Gastroesophageal sphincter (tissue), 4 donors: ENCODE measurements around the gene PTPRN2. TPM values are rescaled to one million over a fixed set of nuclear protein-coding genes. Genes with fewer than 3 reads are reported as not detected.
"Not testable (repeated sequence)": the region's sequence is repeated elsewhere in the genome, so short reads cannot be mapped to it uniquely, and the experiment has no call there.

Experiments used
- ATAC-seq: fragments of 150-250 bp; one replicate; pipeline ENCODE4 v1.9.1; 2016; ENCODE audit warnings: mild to moderate bottlenecking, moderate library complexity
- H3K27ac ChIP-seq, 4 donors: fragments of 200-600 bp; sonication (generic) in 3 of 4; 1 replicate in 3 of 4; 2 replicates in 1 of 4; pipeline ENCODE4 v1.5.1; 2016 to 2019
- H3K27me3 ChIP-seq: fragments of 200-600 bp; sonication (generic); one replicate; pipeline ENCODE4 v1.5.1; 2019
- H3K36me3 ChIP-seq, 2 donors: fragments of 200-600 bp; sonication (generic); one replicate each; pipeline ENCODE4 v1.5.1; 2019; ENCODE audit warnings: control low read depth in 1 of 2
- H3K4me1 ChIP-seq, 3 donors: fragments of 200-600 bp; sonication (generic); 1 replicate in 2 of 3; 2 replicates in 1 of 3; pipeline ENCODE4 v1.5.1; 2016 to 2019; ENCODE audit warnings: control low read depth in 2 of 3
- H3K4me3 ChIP-seq, 2 donors: fragments of 200-600 bp; sonication (generic); one replicate each; pipeline ENCODE4 v1.5.1; 2019; ENCODE audit warnings: mild to moderate bottlenecking in 1 of 2, moderate library complexity in 1 of 2
- H3K9me3 ChIP-seq, 3 donors: fragments of 200-600 bp; sonication (generic); one replicate each; pipeline ENCODE4 v1.5.1; 2017 to 2019; ENCODE audit warnings: control low read depth in 2 of 3
- EP300 ChIP-seq: sonication (generic); formaldehyde crosslinking; IDR thresholded peaks from one replicate; pipeline ENCODE4 v1.6.1; 2017; ENCODE audit warnings: antibody characterized with exemption, mild to moderate bottlenecking
- POLR2A ChIP-seq, 2 donors: fragments of 450-650 bp; IDR thresholded peaks; one replicate each; pipeline ENCODE4 v1.6.1; 2017; ENCODE audit warnings: antibody characterized with exemption in 2 of 2, mild to moderate bottlenecking in 2 of 2, moderate library complexity in 1 of 2
- POLR2AphosphoS5 ChIP-seq: sonication (generic); formaldehyde crosslinking; IDR thresholded peaks from one replicate; pipeline ENCODE4 v1.6.1; 2017; ENCODE audit warnings: antibody characterized with exemption
- WGBS, 2 donors: methylation state at CpG; one replicate each; pipeline ENCODE4 v1.1.5; 2018; ENCODE audit warnings: low coverage in 1 of 2; 5-methylcytosine and 5-hydroxymethylcytosine counted together
- total RNA-seq, 4 donors: library from RNA; depleted of rRNA; stranded (reverse); fragments of >200 nt; gene quantifications; one replicate each; pipeline ENCODE4 v1.1.0, GENCODE V29; 2016
- TF ChIP-seq, protein P1 (sequence below), 4 experiments: fragments of 200-600 bp in 2 of 4; fragments of 450-650 bp in 2 of 4; sonication (generic) in 1 of 4; IDR thresholded peaks; one replicate each; pipeline ENCODE4 v1.5.1; 2017 to 2019; ENCODE audit warnings: antibody characterized with exemption in 4 of 4, mild to moderate bottlenecking in 2 of 4, moderate library complexity in 2 of 4

Gene PTPRN2
- 1 to 10 TPM; 1.7 to 4.7 (median 3.3) TPM for total RNA-seq

DNA sequence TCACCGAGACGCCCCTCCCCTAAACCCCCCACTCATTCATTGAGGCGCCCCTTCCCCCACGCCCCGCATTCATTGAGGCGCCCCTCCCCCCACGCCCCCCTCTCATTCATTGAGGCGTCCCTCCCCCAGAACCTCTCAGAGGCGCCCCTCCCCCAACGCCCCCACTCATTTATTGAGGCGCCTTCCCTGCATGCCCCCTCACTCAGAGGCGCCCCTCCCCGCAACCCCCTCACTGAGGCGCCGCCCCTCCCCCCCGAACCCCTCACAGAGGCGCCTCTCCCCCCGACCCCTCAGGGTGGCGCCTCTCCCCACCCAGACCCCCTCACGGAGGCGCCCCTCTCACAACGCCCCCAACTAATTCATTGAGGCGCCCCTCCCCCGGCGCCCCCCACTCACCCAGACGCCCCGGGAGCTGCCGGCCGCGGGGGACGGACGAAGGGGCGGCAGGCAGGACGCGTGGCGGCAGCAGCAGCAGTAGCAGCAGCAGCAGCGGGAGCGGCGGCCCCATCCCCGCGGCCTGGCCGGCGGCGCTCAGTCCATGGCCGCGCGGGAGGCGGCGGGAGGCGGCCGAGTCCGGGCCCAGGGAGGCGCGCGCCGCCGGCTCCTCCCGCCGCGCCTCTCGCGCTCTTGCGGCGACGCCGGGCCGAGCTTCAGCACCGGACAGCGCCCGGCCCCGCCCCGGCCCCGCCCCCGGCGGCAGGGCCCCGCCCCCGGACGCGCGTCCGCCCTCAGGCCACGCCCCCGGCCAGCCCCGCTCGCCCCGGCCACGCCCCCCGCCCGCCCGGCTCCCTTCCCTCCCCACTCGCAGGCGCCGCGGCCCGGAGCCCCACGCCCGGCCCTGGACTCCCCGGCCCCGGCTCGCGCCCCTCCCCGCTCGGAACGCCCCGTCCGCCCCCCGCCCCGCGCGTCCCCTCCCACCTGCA lies at the start of gene PTPRN2:
PTPRN2 (minus strand) TSS at position 662 of the 923 bp plus-strand sequence.
- H3K27ac ChIP-seq, result peak within 1 kb of the TSS in 1 of 4 donors; percentile 49
- no peaks in the 10 kb centered on the region for H3K36me3 ChIP-seq
- WGBS, 2 donors, result no CpG with 5 or more reads among the region's 110 CpGs
- H3K4me1 ChIP-seq, result peaks cover 9 to 31% (median 18%) of the 10 kb centered on the region in 3 donors
- peak; percentile 81 for ATAC-seq
- H3K4me3 ChIP-seq, result peak within 1 kb of the TSS; percentile 28 to 53
- peaks cover 60% of the 10 kb centered on the region for H3K27me3 ChIP-seq
- peaks cover 0 to 2% (median 0%) of the 10 kb centered on the region in 3 donors for H3K9me3 ChIP-seq
- TF ChIP-seq, protein P1, sequence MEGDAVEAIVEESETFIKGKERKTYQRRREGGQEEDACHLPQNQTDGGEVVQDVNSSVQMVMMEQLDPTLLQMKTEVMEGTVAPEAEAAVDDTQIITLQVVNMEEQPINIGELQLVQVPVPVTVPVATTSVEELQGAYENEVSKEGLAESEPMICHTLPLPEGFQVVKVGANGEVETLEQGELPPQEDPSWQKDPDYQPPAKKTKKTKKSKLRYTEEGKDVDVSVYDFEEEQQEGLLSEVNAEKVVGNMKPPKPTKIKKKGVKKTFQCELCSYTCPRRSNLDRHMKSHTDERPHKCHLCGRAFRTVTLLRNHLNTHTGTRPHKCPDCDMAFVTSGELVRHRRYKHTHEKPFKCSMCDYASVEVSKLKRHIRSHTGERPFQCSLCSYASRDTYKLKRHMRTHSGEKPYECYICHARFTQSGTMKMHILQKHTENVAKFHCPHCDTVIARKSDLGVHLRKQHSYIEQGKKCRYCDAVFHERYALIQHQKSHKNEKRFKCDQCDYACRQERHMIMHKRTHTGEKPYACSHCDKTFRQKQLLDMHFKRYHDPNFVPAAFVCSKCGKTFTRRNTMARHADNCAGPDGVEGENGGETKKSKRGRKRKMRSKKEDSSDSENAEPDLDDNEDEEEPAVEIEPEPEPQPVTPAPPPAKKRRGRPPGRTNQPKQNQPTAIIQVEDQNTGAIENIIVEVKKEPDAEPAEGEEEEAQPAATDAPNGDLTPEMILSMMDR (IDR thresholded peaks at IDR 0.05), result no peak
- TF ChIP-seq POLR2A (IDR thresholded peaks at IDR 0.05) (no peak), POLR2AphosphoS5 (no peak), EP300 (no peak)

- 77 to 96% methylated on average over 4 to 10 of the region's 11 CpGs for WGBS, 2 donors
- no peak for ATAC-seq
Measured at GRCh38 chr7:158633055-158633956, 45.7 kb upstream of the PTPRN2 start.

GRCh38 chr7:158631574-158632195 lies 44.1 kb upstream of the PTPRN2 start:
- Histone ChIP-seq H3K4me1 (no peaks in the 10 kb centered on the region), H3K27me3 (no peaks in the 10 kb centered on the region), H3K4me3 (no peak overlapping the region), H3K27ac (no peak overlapping the region), H3K36me3 (peaks cover 0 to 28% of the 10 kb centered on the region in 2 donors), H3K9me3 (no peaks in the 10 kb centered on the region)
- 87 to 100% methylated on average over 2 to 3 of the region's 3 CpGs for WGBS, 2 donors
- TF ChIP-seq, protein P1 (IDR thresholded peaks at IDR 0.05), result no peak
- TF ChIP-seq EP300 (no peak), POLR2AphosphoS5 (no peak)
- no peak for ATAC-seq

More at GRCh38 chr7:158633055-158633956, 45.7 kb upstream of the PTPRN2 start:
- Histone ChIP-seq H3K4me1 (no peaks in the 10 kb centered on the region), H3K27me3 (no peaks in the 10 kb centered on the region), H3K9me3 (no peaks in the 10 kb centered on the region), H3K27ac (no peak overlapping the region), H3K36me3 (peaks cover 0 to 20% of the 10 kb centered on the region in 2 donors), H3K4me3 (no peak overlapping the region)
- TF ChIP-seq EP300, result no peak
- TF ChIP-seq, protein P1 (IDR thresholded peaks at IDR 0.05), result no peak
- no peak for TF ChIP-seq POLR2A (IDR thresholded peaks at IDR 0.05)
- TF ChIP-seq POLR2AphosphoS5, result no peak

DNA sequence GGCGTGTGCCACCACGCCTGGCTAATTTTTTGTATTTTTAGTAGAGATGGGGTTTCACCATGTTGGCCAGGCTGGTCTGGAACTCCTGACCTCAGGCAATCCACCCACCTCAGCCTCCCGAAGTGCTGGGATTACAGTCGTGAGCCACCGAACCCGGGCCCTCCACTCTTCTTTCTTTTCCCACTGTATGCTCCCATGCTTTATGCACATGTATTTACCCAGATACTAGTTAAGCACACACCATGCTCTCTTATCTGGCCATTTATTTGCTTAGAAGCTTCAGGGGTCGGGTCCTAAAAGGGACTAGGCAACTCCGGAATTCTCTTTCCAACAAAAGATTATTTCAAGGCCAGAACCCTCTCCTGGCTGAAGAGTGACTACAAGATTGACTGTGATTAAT lies 38.7 kb upstream of the PTPRN2 start:
- peaks cover 0 to 27% of the 10 kb centered on the region in 2 donors for H3K36me3 ChIP-seq
- not testable (repeated sequence) for H3K9me3 ChIP-seq, H3K27me3 ChIP-seq, ATAC-seq, H3K4me3 ChIP-seq, H3K27ac ChIP-seq, H3K4me1 ChIP-seq
- 95 to 100% methylated on average over 2 to 8 of the region's 8 CpGs for WGBS, 2 donors

DNA sequence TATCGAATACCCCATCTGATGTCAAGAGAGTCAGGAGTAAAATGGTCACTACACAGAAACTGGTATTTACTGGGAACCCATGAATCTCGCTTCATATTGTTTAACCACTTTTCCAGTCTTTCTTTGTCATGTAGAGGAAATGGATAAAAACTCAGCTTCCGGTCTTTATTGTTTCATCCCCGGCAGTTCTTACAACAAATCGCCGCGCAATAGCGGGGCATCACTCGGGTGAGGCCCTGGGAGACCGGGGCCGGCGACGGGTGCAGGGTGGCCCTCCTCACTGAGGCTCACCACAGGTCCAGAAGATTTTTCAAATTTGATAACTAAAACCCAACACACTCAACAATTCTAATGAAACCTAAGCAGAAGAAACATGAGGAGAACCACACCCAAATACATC lies 35.6 kb upstream of the PTPRN2 start:
- TF ChIP-seq POLR2A (IDR thresholded peaks at IDR 0.05) (no peak), POLR2AphosphoS5 (no peak), EP300 (no peak)
- TF ChIP-seq, protein P1 (IDR thresholded peaks at IDR 0.05), result no peak
- no peak overlapping the region for H3K4me3 ChIP-seq
- no peaks in the 10 kb centered on the region for H3K27me3 ChIP-seq
- WGBS, 2 donors, result 72 to 100% methylated on average over 2 to 4 of the region's 13 CpGs
- no peaks in the 10 kb centered on the region for H3K4me1 ChIP-seq
- H3K9me3 ChIP-seq, result no peaks in the 10 kb centered on the region
- peaks cover 0 to 7% of the 10 kb centered on the region in 2 donors for H3K36me3 ChIP-seq
- no peak for ATAC-seq
- no peak overlapping the region for H3K27ac ChIP-seq
